ENCODE results near the gene HGD.
"Not testable (repeated sequence)": the region's sequence is repeated elsewhere in the genome, so short reads cannot be mapped to it uniquely, and the experiment has no call there.

The HGD gene

GRCh38 chr3:120636795-120637401, 45.1 kb downstream of the HGD start:
- no peak for DNase-seq

GRCh38 chr3:120634539-120634938, 47.5 kb downstream of the HGD start:
- DNase-seq: no peak

- no peak for DNase-seq
Measured at GRCh38 chr3:120625159-120625586, 56.9 kb downstream of the HGD start.

DNA sequence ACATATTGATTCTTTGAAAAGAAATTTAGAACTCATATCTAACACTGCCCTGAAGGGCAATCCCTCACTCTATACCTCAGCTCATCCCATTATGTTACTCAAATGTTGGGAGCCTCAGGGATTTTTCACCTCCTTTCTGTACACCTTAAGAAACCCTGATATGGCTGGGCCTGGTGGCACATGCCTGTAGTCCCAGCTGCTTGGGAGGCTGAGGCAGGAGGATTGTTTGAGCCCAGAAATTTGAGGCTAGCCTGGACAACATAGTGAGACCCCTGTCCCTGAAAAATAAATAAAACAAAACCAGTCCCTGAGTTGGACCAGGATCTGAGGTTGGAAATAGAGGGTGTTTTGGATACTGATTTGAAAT, 58.3 kb downstream of the HGD start:
- DNase-seq: no peak

DNA sequence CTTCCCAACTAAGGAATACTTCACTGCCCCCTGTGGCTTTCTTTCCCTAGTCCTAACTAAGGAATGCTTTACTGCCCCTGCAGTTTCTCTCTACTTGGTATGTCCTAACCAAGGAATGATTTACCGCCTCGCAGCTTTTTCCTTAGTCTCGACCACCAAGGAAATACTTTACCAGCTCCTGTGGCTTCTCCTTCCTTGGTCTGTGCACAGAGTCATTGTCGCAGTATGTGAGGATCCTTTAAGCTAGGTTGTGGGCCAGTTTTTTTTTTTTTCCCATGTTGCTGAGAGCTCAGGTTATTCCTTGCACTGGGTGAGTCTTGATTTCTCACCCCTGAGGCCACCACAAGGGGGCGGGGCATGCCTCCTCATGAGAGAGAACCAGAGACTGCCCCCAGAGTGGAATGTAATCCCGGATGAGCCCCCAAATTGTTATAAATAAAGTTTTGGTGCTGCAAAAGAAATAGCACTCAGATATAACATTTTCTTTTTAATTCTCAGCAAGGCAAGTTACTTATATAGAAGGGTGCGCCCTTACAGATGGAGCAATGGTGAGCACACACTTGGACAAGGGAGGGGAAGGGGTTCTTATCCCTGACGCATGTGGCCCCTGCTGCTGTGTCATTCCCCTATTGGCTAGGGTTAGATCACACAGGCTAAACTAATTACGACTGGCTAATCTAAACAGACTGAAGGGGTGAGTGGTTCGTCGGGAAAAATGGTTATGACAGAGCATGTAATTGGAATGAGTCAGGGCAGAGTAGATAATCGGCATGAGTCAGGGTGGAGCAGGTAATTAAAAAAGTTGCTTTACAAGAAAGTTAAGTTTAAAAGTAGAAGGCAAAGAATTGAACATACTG, 58.9 kb downstream of the HGD start:
- DNase-seq: no peak

- no peak for DNase-seq
Measured at GRCh38 chr3:120622457-120622856, 59.6 kb downstream of the HGD start.

- not testable (repeated sequence) for DNase-seq
Measured at GRCh38 chr3:120616745-120617144, 65.3 kb downstream of the HGD start.

GRCh38 chr3:120615847-120616609, 66.0 kb downstream of the HGD start:
- DNase-seq: no peak

DNA sequence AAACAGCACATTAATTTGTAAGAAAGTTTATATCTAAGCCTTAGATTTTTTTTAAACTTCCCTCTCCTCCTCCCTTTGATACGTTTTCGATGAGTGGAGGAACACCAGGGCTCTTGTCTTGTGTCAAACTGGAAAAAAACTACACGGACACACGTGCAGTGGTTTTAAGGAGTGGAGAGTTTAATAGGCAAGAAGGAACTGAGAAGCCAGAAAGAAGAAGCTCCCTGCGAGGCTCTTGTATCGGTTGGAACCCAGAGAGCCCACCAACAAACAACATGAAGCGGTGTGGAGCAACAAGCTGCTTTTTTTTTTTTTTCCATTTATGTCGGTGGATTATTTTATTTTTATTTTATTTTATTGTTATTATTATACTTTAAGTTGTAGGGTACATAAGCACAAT, 67.3 kb downstream of the HGD start:
- DNase-seq: no peak

DNA sequence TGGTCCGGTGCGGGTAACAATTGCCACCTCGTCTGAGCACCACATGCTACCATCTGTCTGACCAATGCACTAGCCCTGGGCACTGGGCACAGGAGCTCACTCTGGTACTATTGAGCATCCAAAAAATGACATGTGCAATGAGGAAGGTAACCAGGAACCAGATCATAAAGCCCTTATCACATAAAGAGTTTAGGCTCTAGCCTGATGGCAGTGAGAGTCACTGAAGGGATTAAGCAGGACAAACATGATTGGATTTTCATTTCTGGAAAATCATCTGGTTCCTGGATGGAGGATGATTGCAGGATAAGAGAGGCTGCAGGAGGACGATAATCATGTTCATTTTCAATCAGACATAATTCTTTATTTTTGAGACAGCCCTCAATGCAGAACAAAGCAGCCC, 73.5 kb downstream of the HGD start:
- no peak for DNase-seq

DNA sequence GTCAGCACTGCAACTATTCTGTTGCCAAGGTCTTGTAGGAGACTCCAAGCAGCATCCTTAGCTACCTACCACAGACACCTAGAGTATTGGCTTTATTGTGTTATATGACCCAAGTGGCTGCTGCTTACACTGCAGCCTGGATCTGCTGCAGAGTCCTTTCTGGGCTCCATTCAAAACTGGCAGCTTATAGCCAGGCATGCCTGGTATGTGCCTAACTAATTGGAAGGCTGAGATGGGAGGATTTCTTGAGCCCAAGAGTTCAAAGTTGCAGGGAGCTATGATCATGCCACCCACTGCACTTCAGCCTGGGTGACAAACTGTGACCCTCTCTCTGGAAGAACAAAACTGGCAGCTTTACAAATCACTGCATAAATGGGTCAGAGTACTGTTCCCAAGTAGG, 77.3 kb downstream of the HGD start:
- no peak for DNase-seq

GRCh38 chr3:120604382-120604781, 77.7 kb downstream of the HGD start:
- DNase-seq: no peak

DNA sequence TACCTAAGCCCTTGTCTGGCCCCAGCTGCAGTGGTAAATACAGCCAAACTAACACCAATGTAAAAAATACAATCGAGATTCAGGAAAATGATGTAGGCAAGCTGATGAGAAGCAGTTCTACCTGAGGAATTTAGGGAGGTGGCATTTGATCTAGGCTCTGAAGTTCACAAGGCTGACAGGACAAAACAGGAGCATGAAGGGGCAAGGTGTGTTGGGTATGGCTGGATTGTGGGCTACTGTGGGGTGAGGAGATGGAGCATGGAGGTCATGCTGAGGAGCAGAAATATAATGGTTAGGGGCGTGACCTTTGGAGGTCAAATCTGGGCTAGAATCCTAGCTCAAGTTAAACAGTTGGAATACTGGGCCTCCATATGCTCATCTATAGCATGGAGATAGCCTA, 79.4 kb downstream of the HGD start:
- DNase-seq: no peak

- no peak for DNase-seq
Measured at GRCh38 chr3:120601554-120601953, 80.5 kb downstream of the HGD start.

GRCh38 chr3:120599211-120599610, 82.8 kb downstream of the HGD start:
- no peak for DNase-seq

DNA sequence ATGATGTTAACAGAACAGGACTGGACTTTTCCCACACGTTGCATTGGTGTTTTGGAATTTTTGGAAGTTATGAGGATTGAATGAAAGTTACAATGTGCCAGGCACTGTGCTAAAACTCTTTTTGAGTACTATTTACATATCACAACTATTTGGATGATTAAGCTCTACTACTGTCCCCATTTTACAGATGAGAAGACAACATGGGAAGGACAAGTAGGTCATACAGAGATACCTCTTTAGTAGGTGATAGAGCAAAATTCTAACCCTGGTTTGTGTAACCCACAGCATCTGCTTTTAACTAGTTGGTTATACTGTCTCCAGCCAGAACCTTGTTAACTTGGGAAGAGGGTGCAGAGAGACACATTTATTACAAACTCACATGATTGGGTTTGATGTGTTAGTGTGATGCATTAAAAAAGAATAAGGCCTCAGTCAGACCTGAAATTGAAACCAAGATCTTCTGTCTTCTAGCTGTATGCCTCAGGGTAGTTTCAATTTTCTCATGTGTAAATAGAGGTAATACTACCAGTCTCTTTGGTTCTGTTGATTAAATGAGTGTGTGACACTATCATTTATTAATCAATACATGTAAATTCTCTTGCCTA, 84.5 kb downstream of the HGD start:
- no peak for DNase-seq

GRCh38 chr3:120596853-120597223, 85.2 kb downstream of the HGD start:
- no peak for DNase-seq

GRCh38 chr3:120596116-120596852, 85.8 kb downstream of the HGD start, which contains the start of gene NDUFB4:
Gene NDUFB4 (plus strand): TSS chr3:120596336. CDS start chr3:120596360, 24 bp downstream.
- DNase-seq: peak; percentile 94

- DNase-seq: no peak
Measured at GRCh38 chr3:120595788-120596115, 86.3 kb downstream of the HGD start.

- DNase-seq: no peak
Measured at GRCh38 chr3:120587332-120587975, 94.6 kb downstream of the HGD start.
